K562 (cell line): ENCODE results near the gene FAAP100. TPM values are rescaled to one million over a fixed set of nuclear protein-coding genes. Genes with fewer than 3 reads are reported as not detected.

ENCODE experiments used
- DPF2 ChIP-seq: fragments of 450-650 bp; IDR thresholded peaks from 2 replicates; pipeline ENCODE4 v1.6.1; 2016
- L3MBTL2 ChIP-seq: fragments of 450-650 bp; IDR thresholded peaks from 2 replicates; pipeline ENCODE4 v1.6.1; 2016; ENCODE audit warnings: mild to moderate bottlenecking, moderate library complexity
- MEF2D ChIP-seq: conservative IDR thresholded peaks from 2 replicates; pipeline ENCODE4 v1.6.1; 2016; ENCODE audit warnings: low read depth, missing genetic modification characterization, missing compliant biosample characterization
- NR2C1 ChIP-seq, 2 experiments: fragments of 450-650 bp; IDR thresholded peaks; 2 replicates each; pipeline ENCODE4 v1.6.1; 2017; ENCODE audit warnings: mild to moderate bottlenecking in 2 of 2, antibody characterized with exemption in 1 of 2, inconsistent platforms in 1 of 2, missing compliant biosample characterization in 1 of 2, missing genetic modification characterization in 1 of 2
- SIN3B ChIP-seq: fragments of 450-650 bp; IDR thresholded peaks from 2 replicates; pipeline ENCODE4 v1.6.1; 2017; ENCODE audit warnings: low read depth, mild to moderate bottlenecking, moderate library complexity
- ZBTB8A ChIP-seq: fragments of 450-650 bp; IDR thresholded peaks from 2 replicates; pipeline ENCODE4 v1.6.1; 2018; ENCODE audit warnings: mild to moderate bottlenecking, moderate library complexity; ENCODE audit not compliant: partially characterized antibody
- ZNF197 ChIP-seq: fragments of 200-800 bp; sonication (Bioruptor generic); IDR thresholded peaks from 2 replicates; pipeline ENCODE4 v1.6.1; 2016; ENCODE audit warnings: low read depth, missing genetic modification characterization, missing compliant biosample characterization
- ZNF324 ChIP-seq: fragments of 250-450 bp; sonication (Bioruptor Pico); IDR thresholded peaks from 2 replicates; pipeline ENCODE4 v1.4.0; 2020; ENCODE audit warnings: mild to moderate bottlenecking
- ZNF347 ChIP-seq: fragments of 450-650 bp; formaldehyde crosslinking; IDR thresholded peaks from 2 replicates; pipeline ENCODE4 v1.4.0; 2020; ENCODE audit warnings: low read depth, mild to moderate bottlenecking, moderate library complexity
- polyA plus RNA-seq, 8 experiments: library from polyadenylated mRNA; depleted of rRNA in 4 of 8; stranded (reverse) in 5 of 8; unstranded in 3 of 8; fragments of >200 nt; fragmentation: Nextera tagmentation in 2 of 8; fragmentation: Illumina TruSeq in 1 of 8; extraction: Ambion mirVana in 2 of 8; extraction: Trizol in 1 of 8; gene quantifications; 2 replicates each; pipeline versions ENCODE4 v1.2.1 to v1.2.3, GENCODE V29; 2011 to 2014; ENCODE audit warnings: inconsistent platforms in 1 of 8, missing spikeins in 1 of 8
- total RNA-seq, 7 experiments: library from RNA; depleted of rRNA in 6 of 7; stranded (reverse); fragments of >200 nt in 6 of 7; fragmentation: Illumina TruSeq in 2 of 7; extraction: Trizol in 2 of 7; gene quantifications; 2 replicates each; pipeline versions ENCODE4 v1.2.1 to v1.2.3, GENCODE V29; 2011 to 2021; ENCODE audit warnings: low replicate concordance in 1 of 7
- TF ChIP-seq, protein P1 (sequence below): fragments of 450-650 bp; IDR thresholded peaks from 2 replicates; pipeline ENCODE4 v1.6.1; 2016; ENCODE audit warnings: borderline replicate concordance
- TF ChIP-seq, protein P2 (sequence below): sonication (generic); IDR thresholded peaks from 2 replicates; pipeline ENCODE4 v1.6.1; 2016
- TF ChIP-seq, protein P3 (sequence below): sonication (generic); formaldehyde crosslinking; IDR thresholded peaks from 2 replicates; pipeline ENCODE4 v1.8.0; 2022; ENCODE audit warnings: mild to moderate bottlenecking, missing genetic modification reagents
- TF ChIP-seq, protein P4 (sequence below): sonication (generic); formaldehyde crosslinking; IDR thresholded peaks from 2 replicates; pipeline ENCODE4 v1.8.1; 2023; ENCODE audit warnings: missing genetic modification reagents, mild to moderate bottlenecking, borderline replicate concordance
- TF ChIP-seq, protein P5 (sequence below): fragments of 450-650 bp; IDR thresholded peaks from 2 replicates; pipeline ENCODE4 v1.6.1; 2016; ENCODE audit warnings: low read depth, mild to moderate bottlenecking, moderate library complexity

Gene FAAP100
- total and polyA plus RNA-seq, 9 of the 15 experiments (the other 6 are each of a cell fraction or from before 2014, with no cell fraction given) = 0.31 to 51.2 (median 12.6) TPM

DNA sequence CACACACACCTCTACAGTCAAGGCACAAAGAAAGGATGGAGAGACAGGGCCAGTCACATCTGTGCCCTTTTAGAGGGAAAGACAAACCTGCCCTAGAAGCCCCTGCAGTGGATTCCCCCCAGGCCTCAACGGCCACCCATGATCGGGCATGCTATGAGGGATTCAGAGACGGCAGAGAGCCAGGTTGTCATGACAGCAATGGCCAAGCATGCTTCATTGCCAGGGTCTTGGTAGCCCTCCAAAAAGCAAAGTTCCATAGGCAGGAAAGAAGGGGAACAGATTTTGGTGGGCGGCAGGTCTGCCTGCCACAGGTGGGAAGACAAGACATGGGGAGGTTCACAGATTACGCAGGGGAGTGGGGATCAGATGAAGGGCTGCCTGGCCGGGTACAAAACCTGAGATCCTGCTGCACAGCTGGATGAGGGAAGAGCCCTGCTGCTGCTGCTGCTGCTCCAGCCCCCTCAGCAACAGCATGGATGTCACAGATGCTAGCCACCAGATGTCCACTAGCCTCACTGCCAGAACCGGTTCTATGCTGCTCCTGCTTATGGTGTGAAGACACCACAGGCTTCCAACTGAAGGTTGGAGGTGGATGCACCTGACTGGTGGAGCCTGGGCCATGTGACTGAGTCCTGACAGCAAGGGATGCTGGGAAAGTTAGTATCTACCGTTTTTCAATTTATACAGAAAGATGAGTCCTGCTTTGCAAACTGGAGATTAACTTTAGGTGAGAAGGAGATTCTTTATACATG, 57.4 kb downstream of the FAAP100 start (continued):
- TF ChIP-seq, protein P1, sequence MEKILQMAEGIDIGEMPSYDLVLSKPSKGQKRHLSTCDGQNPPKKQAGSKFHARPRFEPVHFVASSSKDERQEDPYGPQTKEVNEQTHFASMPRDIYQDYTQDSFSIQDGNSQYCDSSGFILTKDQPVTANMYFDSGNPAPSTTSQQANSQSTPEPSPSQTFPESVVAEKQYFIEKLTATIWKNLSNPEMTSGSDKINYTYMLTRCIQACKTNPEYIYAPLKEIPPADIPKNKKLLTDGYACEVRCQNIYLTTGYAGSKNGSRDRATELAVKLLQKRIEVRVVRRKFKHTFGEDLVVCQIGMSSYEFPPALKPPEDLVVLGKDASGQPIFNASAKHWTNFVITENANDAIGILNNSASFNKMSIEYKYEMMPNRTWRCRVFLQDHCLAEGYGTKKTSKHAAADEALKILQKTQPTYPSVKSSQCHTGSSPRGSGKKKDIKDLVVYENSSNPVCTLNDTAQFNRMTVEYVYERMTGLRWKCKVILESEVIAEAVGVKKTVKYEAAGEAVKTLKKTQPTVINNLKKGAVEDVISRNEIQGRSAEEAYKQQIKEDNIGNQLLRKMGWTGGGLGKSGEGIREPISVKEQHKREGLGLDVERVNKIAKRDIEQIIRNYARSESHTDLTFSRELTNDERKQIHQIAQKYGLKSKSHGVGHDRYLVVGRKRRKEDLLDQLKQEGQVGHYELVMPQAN = no peak
- TF ChIP-seq DPF2 (no peak), ZBTB8A (no peak), ZNF197 (CRISPR knock-in tag) (no peak), SIN3B (no peak), L3MBTL2 (peak; percentile 79), ZNF324 (no peak), MEF2D (no peak), NR2C1 (IDR thresholded peaks at IDR 0.05) (no peak), NR2C1 (tag; IDR thresholded peaks at IDR 0.05) (0 out of 2 replicates have a peak, but pooled peaks have one; percentile 12), ZNF347 (no peak)
- TF ChIP-seq, protein P2, sequence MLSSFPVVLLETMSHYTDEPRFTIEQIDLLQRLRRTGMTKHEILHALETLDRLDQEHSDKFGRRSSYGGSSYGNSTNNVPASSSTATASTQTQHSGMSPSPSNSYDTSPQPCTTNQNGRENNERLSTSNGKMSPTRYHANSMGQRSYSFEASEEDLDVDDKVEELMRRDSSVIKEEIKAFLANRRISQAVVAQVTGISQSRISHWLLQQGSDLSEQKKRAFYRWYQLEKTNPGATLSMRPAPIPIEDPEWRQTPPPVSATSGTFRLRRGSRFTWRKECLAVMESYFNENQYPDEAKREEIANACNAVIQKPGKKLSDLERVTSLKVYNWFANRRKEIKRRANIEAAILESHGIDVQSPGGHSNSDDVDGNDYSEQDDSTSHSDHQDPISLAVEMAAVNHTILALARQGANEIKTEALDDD = no peak
- TF ChIP-seq, protein P3, sequence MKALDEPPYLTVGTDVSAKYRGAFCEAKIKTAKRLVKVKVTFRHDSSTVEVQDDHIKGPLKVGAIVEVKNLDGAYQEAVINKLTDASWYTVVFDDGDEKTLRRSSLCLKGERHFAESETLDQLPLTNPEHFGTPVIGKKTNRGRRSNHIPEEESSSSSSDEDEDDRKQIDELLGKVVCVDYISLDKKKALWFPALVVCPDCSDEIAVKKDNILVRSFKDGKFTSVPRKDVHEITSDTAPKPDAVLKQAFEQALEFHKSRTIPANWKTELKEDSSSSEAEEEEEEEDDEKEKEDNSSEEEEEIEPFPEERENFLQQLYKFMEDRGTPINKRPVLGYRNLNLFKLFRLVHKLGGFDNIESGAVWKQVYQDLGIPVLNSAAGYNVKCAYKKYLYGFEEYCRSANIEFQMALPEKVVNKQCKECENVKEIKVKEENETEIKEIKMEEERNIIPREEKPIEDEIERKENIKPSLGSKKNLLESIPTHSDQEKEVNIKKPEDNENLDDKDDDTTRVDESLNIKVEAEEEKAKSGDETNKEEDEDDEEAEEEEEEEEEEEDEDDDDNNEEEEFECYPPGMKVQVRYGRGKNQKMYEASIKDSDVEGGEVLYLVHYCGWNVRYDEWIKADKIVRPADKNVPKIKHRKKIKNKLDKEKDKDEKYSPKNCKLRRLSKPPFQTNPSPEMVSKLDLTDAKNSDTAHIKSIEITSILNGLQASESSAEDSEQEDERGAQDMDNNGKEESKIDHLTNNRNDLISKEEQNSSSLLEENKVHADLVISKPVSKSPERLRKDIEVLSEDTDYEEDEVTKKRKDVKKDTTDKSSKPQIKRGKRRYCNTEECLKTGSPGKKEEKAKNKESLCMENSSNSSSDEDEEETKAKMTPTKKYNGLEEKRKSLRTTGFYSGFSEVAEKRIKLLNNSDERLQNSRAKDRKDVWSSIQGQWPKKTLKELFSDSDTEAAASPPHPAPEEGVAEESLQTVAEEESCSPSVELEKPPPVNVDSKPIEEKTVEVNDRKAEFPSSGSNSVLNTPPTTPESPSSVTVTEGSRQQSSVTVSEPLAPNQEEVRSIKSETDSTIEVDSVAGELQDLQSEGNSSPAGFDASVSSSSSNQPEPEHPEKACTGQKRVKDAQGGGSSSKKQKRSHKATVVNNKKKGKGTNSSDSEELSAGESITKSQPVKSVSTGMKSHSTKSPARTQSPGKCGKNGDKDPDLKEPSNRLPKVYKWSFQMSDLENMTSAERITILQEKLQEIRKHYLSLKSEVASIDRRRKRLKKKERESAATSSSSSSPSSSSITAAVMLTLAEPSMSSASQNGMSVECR (CRISPR knock-in tag) = no peak
- TF ChIP-seq, protein P4, sequence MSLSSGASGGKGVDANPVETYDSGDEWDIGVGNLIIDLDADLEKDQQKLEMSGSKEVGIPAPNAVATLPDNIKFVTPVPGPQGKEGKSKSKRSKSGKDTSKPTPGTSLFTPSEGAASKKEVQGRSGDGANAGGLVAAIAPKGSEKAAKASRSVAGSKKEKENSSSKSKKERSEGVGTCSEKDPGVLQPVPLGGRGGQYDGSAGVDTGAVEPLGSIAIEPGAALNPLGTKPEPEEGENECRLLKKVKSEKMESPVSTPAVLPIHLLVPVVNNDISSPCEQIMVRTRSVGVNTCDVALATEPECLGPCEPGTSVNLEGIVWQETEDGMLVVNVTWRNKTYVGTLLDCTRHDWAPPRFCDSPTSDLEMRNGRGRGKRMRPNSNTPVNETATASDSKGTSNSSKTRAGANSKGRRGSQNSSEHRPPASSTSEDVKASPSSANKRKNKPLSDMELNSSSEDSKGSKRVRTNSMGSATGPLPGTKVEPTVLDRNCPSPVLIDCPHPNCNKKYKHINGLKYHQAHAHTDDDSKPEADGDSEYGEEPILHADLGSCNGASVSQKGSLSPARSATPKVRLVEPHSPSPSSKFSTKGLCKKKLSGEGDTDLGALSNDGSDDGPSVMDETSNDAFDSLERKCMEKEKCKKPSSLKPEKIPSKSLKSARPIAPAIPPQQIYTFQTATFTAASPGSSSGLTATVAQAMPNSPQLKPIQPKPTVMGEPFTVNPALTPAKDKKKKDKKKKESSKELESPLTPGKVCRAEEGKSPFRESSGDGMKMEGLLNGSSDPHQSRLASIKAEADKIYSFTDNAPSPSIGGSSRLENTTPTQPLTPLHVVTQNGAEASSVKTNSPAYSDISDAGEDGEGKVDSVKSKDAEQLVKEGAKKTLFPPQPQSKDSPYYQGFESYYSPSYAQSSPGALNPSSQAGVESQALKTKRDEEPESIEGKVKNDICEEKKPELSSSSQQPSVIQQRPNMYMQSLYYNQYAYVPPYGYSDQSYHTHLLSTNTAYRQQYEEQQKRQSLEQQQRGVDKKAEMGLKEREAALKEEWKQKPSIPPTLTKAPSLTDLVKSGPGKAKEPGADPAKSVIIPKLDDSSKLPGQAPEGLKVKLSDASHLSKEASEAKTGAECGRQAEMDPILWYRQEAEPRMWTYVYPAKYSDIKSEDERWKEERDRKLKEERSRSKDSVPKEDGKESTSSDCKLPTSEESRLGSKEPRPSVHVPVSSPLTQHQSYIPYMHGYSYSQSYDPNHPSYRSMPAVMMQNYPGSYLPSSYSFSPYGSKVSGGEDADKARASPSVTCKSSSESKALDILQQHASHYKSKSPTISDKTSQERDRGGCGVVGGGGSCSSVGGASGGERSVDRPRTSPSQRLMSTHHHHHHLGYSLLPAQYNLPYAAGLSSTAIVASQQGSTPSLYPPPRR (CRISPR knock-in tag) = no peak
- TF ChIP-seq, protein P5, sequence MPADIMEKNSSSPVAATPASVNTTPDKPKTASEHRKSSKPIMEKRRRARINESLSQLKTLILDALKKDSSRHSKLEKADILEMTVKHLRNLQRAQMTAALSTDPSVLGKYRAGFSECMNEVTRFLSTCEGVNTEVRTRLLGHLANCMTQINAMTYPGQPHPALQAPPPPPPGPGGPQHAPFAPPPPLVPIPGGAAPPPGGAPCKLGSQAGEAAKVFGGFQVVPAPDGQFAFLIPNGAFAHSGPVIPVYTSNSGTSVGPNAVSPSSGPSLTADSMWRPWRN = no peak
